NCI-H2171 (cell line): Measurements from ENCODE around the gene DHX15.

Source experiments
- DNase-seq: peaks from one replicate; lab custom pipeline; 2025; lab: John Stamatoyannopoulos, UW

DHX15 gene

GRCh38 chr4:24582235-24582832 lies 2.0 kb downstream of the DHX15 start:
- no peak for DNase-seq

- no peak for DNase-seq
Observed at GRCh38 chr4:24578364-24578763, 6.0 kb downstream of the DHX15 start.

- no peak for DNase-seq
Observed at GRCh38 chr4:24576276-24576675, 8.1 kb downstream of the DHX15 start.

- no peak for DNase-seq
Observed at GRCh38 chr4:24574236-24574635, 10.1 kb downstream of the DHX15 start.

- DNase-seq, result no peak
Observed at GRCh38 chr4:24573582-24573981, 10.8 kb downstream of the DHX15 start.

- DNase-seq, result no peak
Observed at GRCh38 chr4:24570574-24571236, 13.6 kb downstream of the DHX15 start.

- no peak for DNase-seq
Observed at GRCh38 chr4:24570172-24570571, 14.2 kb downstream of the DHX15 start.

- no peak for DNase-seq
Observed at GRCh38 chr4:24569662-24570061, 14.7 kb downstream of the DHX15 start.

- no peak for DNase-seq
Observed at GRCh38 chr4:24568425-24568824, 15.9 kb downstream of the DHX15 start.

GRCh38 chr4:24565054-24565453 lies 19.3 kb downstream of the DHX15 start:
- no peak for DNase-seq

- no peak for DNase-seq
Observed at GRCh38 chr4:24564488-24564887, 19.9 kb downstream of the DHX15 start.

GRCh38 chr4:24561438-24562139 lies 22.8 kb downstream of the DHX15 start:
- no peak for DNase-seq

- no peak for DNase-seq
Observed at GRCh38 chr4:24560868-24561368, 23.4 kb downstream of the DHX15 start.

GRCh38 chr4:24559889-24560288 lies 24.5 kb downstream of the DHX15 start:
- no peak for DNase-seq

- no peak for DNase-seq
Observed at GRCh38 chr4:24559032-24559821, 25.1 kb downstream of the DHX15 start.

- DNase-seq, result no peak
Observed at GRCh38 chr4:24557026-24558025, 27.0 kb downstream of the DHX15 start.

- no peak for DNase-seq
Observed at GRCh38 chr4:24551492-24552289, 32.7 kb downstream of the DHX15 start.

GRCh38 chr4:24550441-24551175 lies 33.7 kb downstream of the DHX15 start:
- no peak for DNase-seq

- DNase-seq, result no peak
Observed at GRCh38 chr4:24547979-24548378, 36.4 kb downstream of the DHX15 start.
